Pancreas (tissue), 10 donors: ENCODE measurements around the gene PALM2AKAP2. TPM values are rescaled to one million over a fixed set of nuclear protein-coding genes. Genes with fewer than 3 reads are reported as not detected.

Experiments
- ATAC-seq, 4 donors: fragments of 200-7000 bp; cut with Tn5 transposase; one replicate each; pipeline versions ENCODE4 v1.8.0 to v1.9.1; 2020; ENCODE audit warnings: mild to moderate bottlenecking in 4 of 4, moderate library complexity in 4 of 4
- DNase-seq, 6 donors: peaks; one replicate each; pipeline ENCODE4 v3.0.0-alpha.2; 2020
- FAIRE-seq: peaks from 2 replicates; lab custom pipeline; 2012; peaks lifted over from hg19 to GRCh38; lab: Jason Lieb, UNC
- H3K27ac ChIP-seq, 4 donors: fragments of 200-600 bp; sonication (generic); 1 replicate in 3 of 4; 2 replicates in 1 of 4; pipeline versions ENCODE4 v1.5.0 to v1.8.0; 2020
- H3K27me3 ChIP-seq, 4 donors: fragments of 200-600 bp; one replicate each; pipeline ENCODE4 v1.8.0; 2021
- H3K36me3 ChIP-seq, 3 donors: fragments of 200-600 bp; sonication (generic) in 1 of 3; one replicate each; pipeline versions ENCODE4 v1.5.0 to v1.8.0; 2020 to 2021
- H3K4me1 ChIP-seq, 3 donors: fragments of 200-600 bp; one replicate each; pipeline ENCODE4 v1.8.0; 2021
- H3K4me3 ChIP-seq, 4 donors: fragments of 200-600 bp; sonication (generic) in 2 of 4; one replicate each; pipeline versions ENCODE4 v1.5.0 to v1.8.0; 2020 to 2021
- H3K9me3 ChIP-seq, 4 donors: fragments of 200-600 bp; one replicate each; pipeline ENCODE4 v1.8.0; 2021
- CTCF ChIP-seq, 4 donors: fragments of 200-600 bp; sonication (generic) in 3 of 4; IDR thresholded peaks; one replicate each; pipeline versions ENCODE4 v1.5.0 to v1.8.0; 2021; ENCODE audit warnings: antibody characterized with exemption in 4 of 4
- WGBS, 2 donors: extraction: QIAGEN DNeasy Blood & Tissue Kit; methylation state at CpG; one replicate each; pipeline ENCODE4 v1.1.7; 2013; 5-methylcytosine and 5-hydroxymethylcytosine counted together
- intact Hi-C, 3 donors: fragments of 100-400 bp; cut with DNase I; formaldehyde crosslinking; loops; one replicate each; pipeline versions ENCODE4 v1.11.1 to v1.14.2; 2022
- polyA plus RNA-seq, 2 donors: library from polyadenylated mRNA; stranded (reverse); fragments of 200-250 nt; gene quantifications; one replicate each; pipeline ENCODE4 v1.2.3, GENCODE V29; 2013
- total RNA-seq, 6 donors: library from RNA; stranded (reverse); fragmentation: NEBNext Ultra II Directional in 4 of 6; extraction: Animal tissue kit (Norgen Biotek cat#: 25700) in 4 of 6; gene quantifications; one replicate each; pipeline versions ENCODE4 v1.2.1 to v1.2.4, GENCODE V29; 2021 to 2023
- donor health status: healthy with polysubstance abuse.
- donor health status: DM: no; HTN: no; CAD: no; lungs with moderate emphysema.
- donor health status: DM: no; HTN: no; CAD: no.
- donor health status: control.
- donor health status: control.
- donor health status: Bipolar disorder and iron deficiency.
- donor health status: DM: yes; HTN: yes; CAD: no.
- donor health status: DM: no; HTN: no; CAD: no.
- donor health status: DM: no; HTN: no; CAD: no.
- donor health status: DM: yes; HTN: yes; CAD: no.

The PALM2AKAP2 gene
- total and polyA plus RNA-seq, 8 donors: 0.35 to 5.5 (median 0.97) TPM; not detected in 1

DNA sequence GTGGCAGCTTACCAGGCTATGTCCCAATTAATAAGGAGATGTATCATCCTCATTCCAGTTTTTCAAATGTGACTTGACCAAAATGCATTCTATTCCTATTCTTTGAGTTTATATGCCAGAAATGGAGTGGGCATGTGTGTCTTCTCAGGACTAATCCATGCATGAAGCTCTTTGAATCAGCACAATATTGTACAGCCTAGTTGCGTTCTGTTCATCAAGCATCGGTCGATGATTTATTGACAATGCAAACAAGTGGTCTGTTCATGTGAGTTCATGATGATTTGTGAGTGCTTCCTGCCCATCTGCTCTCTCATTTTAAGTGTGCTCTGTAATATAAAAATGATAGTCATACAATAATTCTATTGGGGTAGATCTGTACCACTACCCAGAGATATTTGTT is 48.3 kb downstream of the PALM2AKAP2 start:
- Histone ChIP-seq H3K27me3 (no peaks in the 10 kb centered on the region), H3K4me1 (no peaks in the 10 kb centered on the region), H3K9me3 (no peaks in the 10 kb centered on the region), H3K36me3 (no peaks in the 10 kb centered on the region), H3K27ac (no peak overlapping the region), H3K4me3 (no peak overlapping the region)
- TF ChIP-seq CTCF (IDR thresholded peaks at IDR 0.05): no peak
- intact Hi-C loops: no loop called here
- peak in 2 of 4 donors; percentile 47 to 76 for ATAC-seq
- DNase-seq: no peak
- no peak for FAIRE-seq
- WGBS, 2 donors: 72 to 75% methylated on average over 3 of the region's 3 CpGs
